Measurements from ENCODE around the gene NKAIN2.
"Not testable (repeated sequence)": the region's sequence is repeated elsewhere in the genome, so short reads cannot be mapped to it uniquely, and the experiment has no call there.

Gene NKAIN2

GRCh38 chr6:124723671-124724070 lies 920.0 kb downstream of the NKAIN2 start:
- ChIA-PET CTCF (no interaction called here), POLR2A (ENCODE audit: low non-redundant PET) (no interaction called here)
- no peak overlapping the region for H3K27ac ChIP-seq
- no peak for TF ChIP-seq CTCF (conservative IDR thresholded peaks at IDR 0.05; ENCODE audit: low read depth)
- DNase-seq (ENCODE audit: low spot score): no peak

GRCh38 chr6:124737804-124738203 lies 934.1 kb downstream of the NKAIN2 start:
- CTCF ChIA-PET: interaction anchor here (0.8 kb wide), 1 partner anchor 25 kb away, joined by 5 read pairs; no protein-coding TSS in a partner anchor
- DNase-seq (ENCODE audit: low spot score); H3K27ac ChIP-seq; POLR2A ChIA-PET (ENCODE audit: low non-redundant PET): not testable (repeated sequence)

- DNase-seq (ENCODE audit: low spot score): no peak
- POLR2A ChIA-PET (ENCODE audit: low non-redundant PET): no interaction called here
- no peak overlapping the region for H3K27ac ChIP-seq
- TF ChIP-seq CTCF (conservative IDR thresholded peaks at IDR 0.05; ENCODE audit: low read depth): no peak
- CTCF ChIA-PET: no interaction called here
Measured at GRCh38 chr6:124738482-124738881, 934.8 kb downstream of the NKAIN2 start.

- ChIA-PET CTCF (interaction anchor here (0.6 kb wide), 1 partner anchor 79 kb away, joined by 5 read pairs; no protein-coding TSS in a partner anchor), POLR2A (ENCODE audit: low non-redundant PET) (no interaction called here)
- H3K27ac ChIP-seq: no peak overlapping the region
- DNase-seq (ENCODE audit: low spot score): peak; percentile 52
- TF ChIP-seq CTCF (conservative IDR thresholded peaks at IDR 0.05; ENCODE audit: low read depth): no peak
Measured at GRCh38 chr6:124741341-124741740, 937.7 kb downstream of the NKAIN2 start.

- no peak for TF ChIP-seq CTCF (conservative IDR thresholded peaks at IDR 0.05; ENCODE audit: low read depth)
- H3K27ac ChIP-seq: no peak overlapping the region
- DNase-seq (ENCODE audit: low spot score): peak; percentile 44
- ChIA-PET CTCF (no interaction called here), POLR2A (ENCODE audit: low non-redundant PET) (no interaction called here)
Measured at GRCh38 chr6:124742971-124743370, 939.3 kb downstream of the NKAIN2 start.

- no peak for TF ChIP-seq CTCF (conservative IDR thresholded peaks at IDR 0.05; ENCODE audit: low read depth)
- CTCF ChIA-PET: no interaction called here
- H3K27ac ChIP-seq: no peak overlapping the region
Measured at GRCh38 chr6:124743420-124743819, 939.8 kb downstream of the NKAIN2 start.

GRCh38 chr6:124747349-124747748 lies 943.7 kb downstream of the NKAIN2 start:
- no peak overlapping the region for H3K27ac ChIP-seq
- POLR2A ChIA-PET (ENCODE audit: low non-redundant PET): no interaction called here
- CTCF ChIA-PET: no interaction called here
- no peak for TF ChIP-seq CTCF (conservative IDR thresholded peaks at IDR 0.05; ENCODE audit: low read depth)
- DNase-seq (ENCODE audit: low spot score): no peak

More at GRCh38 chr6:124743420-124743819, 939.8 kb downstream of the NKAIN2 start:
- DNase-seq (ENCODE audit: low spot score): no peak
- POLR2A ChIA-PET (ENCODE audit: low non-redundant PET): no interaction called here

Measured in RWPE1 (cell line).